ENCODE measurements around the gene TNNT2.

DNA sequence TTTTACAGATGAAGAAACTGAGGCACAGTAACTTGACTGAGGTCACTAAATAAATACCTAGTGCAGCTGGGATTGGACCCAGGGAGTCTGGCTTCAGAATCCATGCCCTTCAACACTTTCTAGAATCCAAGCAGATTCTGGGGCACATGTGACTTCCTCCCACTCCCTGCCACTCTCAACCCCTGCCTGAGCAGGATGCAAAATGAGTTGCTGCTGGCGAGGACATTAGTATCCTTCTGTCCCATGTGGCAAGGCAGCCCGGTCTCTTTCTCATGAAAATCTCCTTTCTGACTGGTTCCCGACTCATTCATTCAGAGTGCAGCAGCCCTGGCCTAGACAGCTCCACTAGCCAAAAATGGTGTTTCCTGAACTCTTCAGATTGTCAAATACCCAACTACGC is 28.4 kb downstream of the TNNT2 start:
- TF ChIP-seq, protein P1, sequence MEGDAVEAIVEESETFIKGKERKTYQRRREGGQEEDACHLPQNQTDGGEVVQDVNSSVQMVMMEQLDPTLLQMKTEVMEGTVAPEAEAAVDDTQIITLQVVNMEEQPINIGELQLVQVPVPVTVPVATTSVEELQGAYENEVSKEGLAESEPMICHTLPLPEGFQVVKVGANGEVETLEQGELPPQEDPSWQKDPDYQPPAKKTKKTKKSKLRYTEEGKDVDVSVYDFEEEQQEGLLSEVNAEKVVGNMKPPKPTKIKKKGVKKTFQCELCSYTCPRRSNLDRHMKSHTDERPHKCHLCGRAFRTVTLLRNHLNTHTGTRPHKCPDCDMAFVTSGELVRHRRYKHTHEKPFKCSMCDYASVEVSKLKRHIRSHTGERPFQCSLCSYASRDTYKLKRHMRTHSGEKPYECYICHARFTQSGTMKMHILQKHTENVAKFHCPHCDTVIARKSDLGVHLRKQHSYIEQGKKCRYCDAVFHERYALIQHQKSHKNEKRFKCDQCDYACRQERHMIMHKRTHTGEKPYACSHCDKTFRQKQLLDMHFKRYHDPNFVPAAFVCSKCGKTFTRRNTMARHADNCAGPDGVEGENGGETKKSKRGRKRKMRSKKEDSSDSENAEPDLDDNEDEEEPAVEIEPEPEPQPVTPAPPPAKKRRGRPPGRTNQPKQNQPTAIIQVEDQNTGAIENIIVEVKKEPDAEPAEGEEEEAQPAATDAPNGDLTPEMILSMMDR (IDR thresholded peaks at IDR 0.05): no peak
- TF ChIP-seq POLR2A (IDR thresholded peaks at IDR 0.05) (no peak), EP300 (IDR thresholded peaks at IDR 0.05) (no peak)

Measured in tibial nerve (tissue), 4 donors.